Activated CD8-positive, alpha-beta memory T cell treated with anti-CD3 and anti-CD28 coated beads for 1 hour (primary cell): ENCODE data around the gene EHD1.

Experiments
- DNase-seq, 2 donors: peaks; one replicate each; pipeline ENCODE4 v3.0.0-alpha.2; 2020; ENCODE audit warnings: low read depth in 1 of 2; ENCODE audit errors: extremely low read depth in 1 of 2

Gene EHD1

GRCh38 chr11:64802370-64803157, 75.9 kb downstream of the EHD1 start:
- no peak for DNase-seq
